CD8-positive, alpha-beta memory T cell (primary cell): ENCODE results near the gene MIF4GD. TPM values are rescaled to one million over a fixed set of nuclear protein-coding genes. Genes with fewer than 3 reads are reported as not detected.
"Not testable (repeated sequence)": the region's sequence is repeated elsewhere in the genome, so short reads cannot be mapped to it uniquely, and the experiment has no call there.

Source experiments
- CTCF ChIA-PET: fragments of 350-600 bp; sonication (Branson Sonifier 250); formaldehyde crosslinking; loops from one replicate; lab custom pipeline; 2021; ENCODE audit warnings: antibody characterized with exemption; lab: Charles Lee
- POLR2A ChIA-PET: fragments of 350-600 bp; sonication (Branson Sonifier 250); formaldehyde crosslinking; loops from one replicate; lab custom pipeline; 2021; ENCODE audit warnings: antibody characterized with exemption; lab: Charles Lee
- DNase-seq, 5 donors: peaks; one replicate each; pipeline versions ENCODE4 v3.0.0 to v3.0.0-alpha.2; 2020 to 2022; ENCODE audit warnings: mixed read lengths in 1 of 5
- H3K27ac ChIP-seq: one replicate; pipeline ENCODE4 v1.7.0; 2013; ENCODE audit warnings: low read depth, mild to moderate bottlenecking, low read length, moderate library complexity
- H3K27me3 ChIP-seq: 2 replicates; pipeline ENCODE4 v1.7.0; 2013; ENCODE audit warnings: low read length, mild to moderate bottlenecking; ENCODE audit not compliant: insufficient read depth, poor library complexity, severe bottlenecking
- H3K36me3 ChIP-seq: 2 replicates; pipeline ENCODE4 v1.7.0; 2013; ENCODE audit warnings: mild to moderate bottlenecking, low read length, moderate library complexity; ENCODE audit not compliant: insufficient read depth
- H3K4me1 ChIP-seq: 2 replicates; pipeline ENCODE4 v1.7.0; 2013; ENCODE audit warnings: mild to moderate bottlenecking, low read length, moderate library complexity; ENCODE audit not compliant: insufficient read depth
- H3K4me3 ChIP-seq: 2 replicates; pipeline ENCODE4 v1.7.0; 2013; ENCODE audit warnings: mild to moderate bottlenecking, low read length
- H3K9me3 ChIP-seq: 2 replicates; pipeline ENCODE4 v1.7.0; 2013; ENCODE audit warnings: mild to moderate bottlenecking, low read length
- H3K27ac Mint-ChIP-seq, 8 donors: one replicate each; pipeline ENCODE4 v1.8.0; 2020 to 2021; ENCODE audit warnings: mixed read lengths in 8 of 8, mild to moderate bottlenecking in 6 of 8, inconsistent platforms in 3 of 8, moderate library complexity in 3 of 8
- H3K27me3 Mint-ChIP-seq, 2 donors: one replicate each; pipeline ENCODE4 v1.8.0; 2020 to 2021; ENCODE audit warnings: mixed read lengths in 2 of 2, mild to moderate bottlenecking in 1 of 2, moderate library complexity in 1 of 2
- H3K36me3 Mint-ChIP-seq, 3 donors: one replicate each; pipeline ENCODE4 v1.8.0; 2020 to 2021; ENCODE audit warnings: mixed read lengths in 3 of 3, inconsistent platforms in 1 of 3, mild to moderate bottlenecking in 1 of 3
- H3K4me1 Mint-ChIP-seq, 3 donors: one replicate each; pipeline ENCODE4 v1.8.0; 2020 to 2021; ENCODE audit warnings: mixed read lengths in 3 of 3, inconsistent platforms in 1 of 3, mild to moderate bottlenecking in 1 of 3
- H3K4me3 Mint-ChIP-seq, 7 donors: one replicate each; pipeline ENCODE4 v1.8.0; 2020 to 2021; ENCODE audit warnings: mixed read lengths in 7 of 7, mild to moderate bottlenecking in 6 of 7, moderate library complexity in 4 of 7, inconsistent platforms in 2 of 7
- H3K9me3 Mint-ChIP-seq, 5 donors: one replicate each; pipeline ENCODE4 v1.8.0; 2020 to 2022; ENCODE audit warnings: mixed read lengths in 5 of 5, mild to moderate bottlenecking in 3 of 5, moderate library complexity in 2 of 5, inconsistent platforms in 1 of 5
- polyA plus RNA-seq: library from polyadenylated mRNA; unstranded; fragments of 300-500 nt; fragmentation: Illumina TruSeq; gene quantifications from one replicate; pipeline ENCODE4 v1.2.3, GENCODE V29; 2021
- total RNA-seq, 2 experiments: library from RNA; stranded (reverse); gene quantifications; one replicate each; pipeline ENCODE4 v1.2.3, GENCODE V29; 2021

MIF4GD gene
- total and polyA plus RNA-seq, 3 experiments from 2014 or later: 38.5 to 108 (median 40.4) TPM

DNA sequence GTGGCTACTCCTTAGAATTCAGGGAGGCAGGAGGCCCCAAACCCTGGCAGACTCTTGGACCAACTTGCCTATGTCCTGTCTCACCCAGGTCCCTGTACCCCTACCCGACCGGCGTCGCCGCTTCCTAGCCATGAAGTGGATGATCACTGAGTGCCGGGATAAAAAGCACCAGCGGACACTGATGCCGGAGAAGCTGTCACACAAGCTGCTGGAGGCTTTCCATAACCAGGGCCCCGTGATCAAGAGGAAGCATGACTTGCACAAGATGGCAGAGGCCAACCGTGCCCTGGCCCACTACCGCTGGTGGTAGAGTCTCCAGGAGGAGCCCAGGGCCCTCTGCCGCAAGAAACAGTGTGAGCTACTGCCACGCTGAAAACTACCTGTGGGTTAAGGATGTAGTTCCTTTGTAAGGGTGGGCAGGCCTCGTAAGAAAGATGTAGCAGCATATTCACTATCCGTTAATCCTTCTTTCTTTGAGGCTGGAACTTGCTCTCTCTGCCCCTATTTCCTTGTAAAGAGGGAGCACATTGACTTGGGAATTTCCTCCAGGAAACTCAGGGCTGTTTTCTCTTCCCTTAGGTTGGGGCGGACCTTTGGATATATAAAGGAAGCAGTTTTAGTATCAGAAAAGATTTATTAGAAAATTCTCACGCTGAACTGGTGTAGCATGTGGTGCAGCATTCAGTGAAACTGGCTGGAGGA is 5.3 kb downstream of the MIF4GD start:
- peak in 1 of 5 donors; percentile 42 for DNase-seq
- ChIA-PET POLR2A (no interaction called here), CTCF (no interaction called here)
- peak overlapping the region in 1 of 8 donors; percentile 39 for H3K27ac Mint-ChIP-seq
- Histone ChIP-seq H3K4me1 (peaks cover 20% of the 10 kb centered on the region), H3K9me3 (no peaks in the 10 kb centered on the region), H3K36me3 (peaks cover 25% of the 10 kb centered on the region), H3K27me3 (no peaks in the 10 kb centered on the region), H3K27ac (no peak overlapping the region), H3K4me3 (no peak overlapping the region)
- peak overlapping the region in 2 of 7 donors; percentile 20 to 27 for H3K4me3 Mint-ChIP-seq
- H3K4me1 Mint-ChIP-seq: peaks cover 19 to 41% (median 23%) of the 10 kb centered on the region in 3 donors
- peaks cover 0 to 3% of the 10 kb centered on the region in 2 donors for H3K27me3 Mint-ChIP-seq
- H3K36me3 Mint-ChIP-seq: peaks cover 0 to 59% (median 4%) of the 10 kb centered on the region in 3 donors
- no peaks in the 10 kb centered on the region for H3K9me3 Mint-ChIP-seq

DNA sequence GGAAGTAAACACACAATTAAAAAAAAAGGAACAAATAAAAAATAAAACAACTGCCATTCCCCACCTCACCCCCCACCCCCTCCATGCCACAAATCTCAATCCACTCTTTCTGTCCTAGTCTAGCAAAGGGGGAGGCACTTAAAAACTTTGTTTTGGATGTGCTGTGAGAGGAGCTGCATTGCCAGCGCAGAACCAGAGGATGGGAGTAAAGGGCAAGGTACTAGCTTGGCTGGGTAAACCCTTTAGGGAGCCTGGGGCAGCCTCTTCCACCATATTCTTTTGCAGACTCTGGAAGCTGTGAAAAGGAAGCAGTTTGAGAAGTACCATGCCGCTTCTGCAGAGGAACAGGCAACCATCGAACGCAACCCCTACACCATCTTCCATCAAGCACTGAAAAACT is 8.0 kb downstream of the MIF4GD start:
- Mint-ChIP-seq H3K4me3 (peak overlapping the region; percentile 56 to 98 (median 94)), H3K27me3 (peaks cover 0 to 3% of the 10 kb centered on the region in 2 donors), H3K4me1 (peaks cover 37 to 53% (median 37%) of the 10 kb centered on the region in 3 donors), H3K27ac (peak overlapping the region in 6 of 8 donors; percentile 54 to 100 (median 100)), H3K36me3 (peaks cover 0 to 67% (median 6%) of the 10 kb centered on the region in 3 donors), H3K9me3 (no peaks in the 10 kb centered on the region)
- no peak overlapping the region for H3K4me3 ChIP-seq
- peaks cover 29% of the 10 kb centered on the region for H3K4me1 ChIP-seq
- no peaks in the 10 kb centered on the region for H3K9me3 ChIP-seq
- no peak overlapping the region for H3K27ac ChIP-seq
- ChIA-PET POLR2A (interaction anchor here (0.6 to 4.3 kb wide), 4 partner anchors 8 to 142 kb away, joined by 8 to 79 read pairs (median 24); partner anchors contain the start of genes GRB2, MIF4GD and SLC25A19), CTCF (interaction anchor here (1.2 to 5.2 kb wide), 5 partner anchors 8 to 150 kb away, joined by 4 to 76 read pairs (median 13); partner anchors contain the start of genes GRB2, MIF4GD and SLC25A19)
- peaks cover 25% of the 10 kb centered on the region for H3K36me3 ChIP-seq
- no peaks in the 10 kb centered on the region for H3K27me3 ChIP-seq
- no peak for DNase-seq

DNA sequence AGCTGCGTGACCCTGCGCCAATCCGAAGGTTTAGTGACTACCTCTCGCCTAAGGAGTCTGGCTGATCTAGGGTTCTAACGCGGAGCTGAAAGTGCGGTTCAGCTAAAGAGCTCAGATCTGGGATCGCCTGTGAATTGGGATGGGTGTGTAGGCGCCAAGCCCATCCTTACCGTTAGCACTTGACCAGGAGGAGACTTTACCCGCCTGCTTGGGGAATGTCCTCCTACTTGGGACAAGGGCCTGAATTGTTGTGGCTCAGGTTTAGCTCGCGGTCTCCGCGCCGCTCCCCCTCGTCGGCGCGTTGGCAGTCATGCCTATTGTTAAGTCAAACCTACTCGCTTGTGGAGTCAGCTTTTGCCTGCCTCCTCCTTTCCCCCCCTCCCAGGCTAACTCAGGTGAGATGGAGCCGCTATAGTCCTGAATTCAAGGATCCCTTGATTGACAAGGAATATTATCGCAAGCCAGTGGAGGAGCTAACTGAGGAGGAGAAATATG is 8.9 kb downstream of the MIF4GD start:
- CTCF ChIA-PET: interaction anchor here (0.9 to 5.2 kb wide), 11 partner anchors 9 to 194 kb away, joined by 3 to 76 read pairs (median 5); partner anchors contain the start of genes GRB2, MIF4GD, SLC25A19 and TMEM94
- peaks cover 43 to 62% (median 46%) of the 10 kb centered on the region in 3 donors for H3K4me1 Mint-ChIP-seq

DNA sequence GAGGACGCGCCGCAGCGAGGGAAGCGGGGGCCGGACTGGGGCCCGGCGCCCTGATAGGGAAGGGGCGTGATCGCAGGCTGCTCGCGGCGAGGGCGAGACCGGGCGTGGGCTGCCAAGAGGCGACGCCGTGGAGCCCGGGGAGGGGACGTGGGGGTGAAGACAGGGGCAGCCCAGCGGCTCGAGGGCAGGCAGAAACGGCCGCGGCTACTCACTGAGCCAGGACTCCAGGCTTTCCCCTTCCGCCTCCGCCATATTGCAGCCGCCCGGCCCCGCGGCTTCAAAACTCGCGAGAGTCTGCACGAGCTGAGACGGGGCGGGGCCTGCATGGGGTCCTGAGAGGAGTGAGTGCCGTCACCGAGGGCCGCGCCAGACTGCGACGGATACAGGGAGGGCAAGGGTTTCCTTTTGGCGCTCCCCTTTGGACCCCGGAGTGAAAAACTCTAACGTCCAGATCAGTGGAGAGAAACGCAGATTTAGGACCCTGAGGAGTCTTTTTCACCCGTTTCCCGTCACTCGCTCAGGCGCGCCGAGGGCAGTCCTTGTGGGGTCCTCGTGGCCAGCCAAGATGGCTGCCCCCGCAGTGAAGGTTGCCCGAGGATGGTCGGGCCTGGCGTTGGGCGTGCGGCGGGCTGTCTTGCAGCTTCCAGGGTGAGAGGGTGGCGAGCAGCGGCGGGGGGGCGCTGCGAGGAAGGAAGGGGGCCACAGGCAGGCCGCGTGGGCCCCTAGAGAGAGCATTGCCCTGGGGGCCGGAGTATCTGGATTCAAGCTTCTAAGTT is 9.5 kb downstream of the MIF4GD start, which contains the start of the genes GGA3 and MRPS7:
Gene GGA3 (minus strand): TSS at position 271 of the 776 bp plus-strand sequence. CDS start 19 bp downstream, at position 252.
Gene MRPS7 (plus strand): TSS at position 544 of the 776 bp plus-strand sequence. CDS start 22 bp downstream, at position 566.
- Histone ChIP-seq H3K36me3 (peaks cover 15% of the 10 kb centered on the region), H3K9me3 (no peaks in the 10 kb centered on the region), H3K27me3 (no peaks in the 10 kb centered on the region), H3K4me1 (peaks cover 29% of the 10 kb centered on the region), H3K27ac (peak within 1 kb of the TSS; percentile 99), H3K4me3 (peak within 1 kb of the TSS; percentile 94)
- H3K9me3 Mint-ChIP-seq: no peaks in the 10 kb centered on the region
- H3K4me1 Mint-ChIP-seq: peaks cover 48 to 68% (median 52%) of the 10 kb centered on the region in 3 donors
- ChIA-PET POLR2A (interaction anchor here (0.6 to 4.3 kb wide), 11 partner anchors 9 to 405 kb away, joined by 3 to 79 read pairs (median 4); partner anchors contain the start of genes GRB2, MIF4GD, RECQL5 and SLC25A19), CTCF (interaction anchor here (0.7 to 5.2 kb wide), 14 partner anchors 10 to 194 kb away, joined by 3 to 76 read pairs (median 4); partner anchors contain the start of genes GRB2, MIF4GD, SLC25A19 and TMEM94)
- peak within 1 kb of the TSS; percentile 99 to 100 (median 100) for H3K27ac Mint-ChIP-seq
- DNase-seq: peak; percentile 93 to 97 (median 97)
- H3K27me3 Mint-ChIP-seq: peaks cover 0 to 3% of the 10 kb centered on the region in 2 donors
- peaks cover 0 to 57% (median 6%) of the 10 kb centered on the region in 3 donors for H3K36me3 Mint-ChIP-seq
- H3K4me3 Mint-ChIP-seq: peak within 1 kb of the TSS; percentile 92 to 98 (median 95)

More for the DNA sequence above, 8.9 kb downstream of the MIF4GD start:
- H3K4me1 ChIP-seq: peaks cover 29% of the 10 kb centered on the region
- peak overlapping the region; percentile 99 for H3K27ac ChIP-seq
- peak in 1 of 5 donors; percentile 44 for DNase-seq
- peaks cover 0 to 64% (median 6%) of the 10 kb centered on the region in 3 donors for H3K36me3 Mint-ChIP-seq
- H3K9me3 ChIP-seq: no peaks in the 10 kb centered on the region
- peak overlapping the region; percentile 94 for H3K4me3 ChIP-seq
- no peaks in the 10 kb centered on the region for H3K27me3 ChIP-seq
- POLR2A ChIA-PET: interaction anchor here (0.6 to 4.3 kb wide), 8 partner anchors 9 to 228 kb away, joined by 3 to 79 read pairs (median 6); partner anchors contain the start of genes GRB2, MIF4GD, SLC25A19 and TMEM94
- H3K36me3 ChIP-seq: peaks cover 21% of the 10 kb centered on the region
- peak overlapping the region; percentile 92 to 98 (median 95) for H3K4me3 Mint-ChIP-seq
- H3K27ac Mint-ChIP-seq: peak overlapping the region; percentile 99 to 100 (median 100)
- no peaks in the 10 kb centered on the region for H3K9me3 Mint-ChIP-seq
- H3K27me3 Mint-ChIP-seq: peaks cover 0 to 3% of the 10 kb centered on the region in 2 donors

DNA sequence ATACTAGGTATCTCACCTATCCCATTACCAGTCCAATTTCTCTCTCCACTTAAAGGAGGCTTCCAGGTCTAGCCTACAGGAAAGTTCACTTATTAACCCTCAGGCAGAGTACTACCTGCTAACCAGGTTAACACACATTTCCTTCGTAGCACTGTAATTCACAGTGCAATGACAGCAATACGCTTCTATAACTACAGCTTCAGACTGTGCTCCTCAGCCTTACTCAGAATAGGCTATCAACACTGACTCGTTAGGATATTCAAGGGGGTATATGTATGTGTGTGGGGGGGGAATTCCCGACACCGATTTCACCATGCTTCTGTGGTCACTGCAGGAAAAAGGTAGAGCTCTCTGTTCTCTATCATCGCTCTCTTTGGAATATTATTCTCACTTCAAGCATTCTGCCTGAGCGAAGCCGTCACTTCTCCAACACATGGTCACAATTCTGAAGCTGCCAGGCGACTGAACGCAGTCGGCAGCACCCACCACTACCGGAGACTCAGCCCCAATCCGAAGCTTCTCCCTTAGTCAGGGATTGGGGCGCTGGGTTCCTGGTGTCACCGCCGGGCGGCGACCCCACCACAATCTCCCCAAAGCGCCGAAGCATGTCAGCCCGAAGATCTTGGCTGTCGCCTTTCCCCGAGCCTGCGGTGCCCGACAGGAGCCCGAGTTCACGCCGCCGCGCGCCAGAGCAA is 10.2 kb downstream of the MIF4GD start:
- H3K4me3 ChIP-seq: peak overlapping the region; percentile 94

DNA sequence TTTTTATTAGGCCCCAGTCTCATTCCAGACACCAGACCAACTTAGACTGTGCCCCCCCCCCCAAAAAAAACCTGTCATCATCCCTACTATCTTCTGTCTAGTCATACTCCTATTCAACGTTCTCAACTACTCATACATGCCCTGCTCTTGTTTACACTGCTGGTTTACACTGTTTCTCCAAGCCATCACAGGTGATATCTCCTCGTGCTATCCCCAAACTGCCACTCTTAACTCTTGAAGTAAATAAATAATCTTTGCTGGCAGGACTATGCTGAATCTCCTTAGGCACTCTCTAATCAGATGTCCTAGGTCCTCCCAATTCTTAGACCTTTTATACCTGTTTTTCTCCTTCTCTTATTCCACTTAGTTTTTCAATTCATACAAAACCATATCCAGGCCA is 13.8 kb downstream of the MIF4GD start:
- peaks cover 21% of the 10 kb centered on the region for H3K4me1 ChIP-seq
- H3K27me3 ChIP-seq, H3K4me3 ChIP-seq, CTCF ChIA-PET, H3K27ac ChIP-seq, H3K36me3 ChIP-seq, DNase-seq, H3K9me3 Mint-ChIP-seq, H3K27me3 Mint-ChIP-seq, H3K9me3 ChIP-seq, POLR2A ChIA-PET: not testable (repeated sequence)
- Mint-ChIP-seq H3K36me3 (peaks cover 0 to 24% (median 3%) of the 10 kb centered on the region in 3 donors), H3K4me3 (peak overlapping the region in 1 of 7 donors; percentile 42), H3K4me1 (peaks cover 79 to 97% (median 89%) of the 10 kb centered on the region in 3 donors), H3K27ac (peak overlapping the region in 5 of 8 donors; percentile 38 to 74 (median 70))

More for the DNA sequence above, 10.2 kb downstream of the MIF4GD start:
- no peaks in the 10 kb centered on the region for H3K27me3 ChIP-seq
- peak in 1 of 5 donors; percentile 28 for DNase-seq
- H3K4me1 ChIP-seq: peaks cover 29% of the 10 kb centered on the region
- POLR2A ChIA-PET: interaction anchor here (0.6 to 4.3 kb wide), 11 partner anchors 10 to 406 kb away, joined by 3 to 79 read pairs (median 4); partner anchors contain the start of genes MIF4GD, RECQL5, SLC25A19 and TMEM94
- peaks cover 55 to 75% (median 60%) of the 10 kb centered on the region in 3 donors for H3K4me1 Mint-ChIP-seq
- peak overlapping the region; percentile 99 for H3K27ac ChIP-seq
- H3K27me3 Mint-ChIP-seq: peaks cover 0 to 1% of the 10 kb centered on the region in 2 donors
- peaks cover 0 to 50% (median 6%) of the 10 kb centered on the region in 3 donors for H3K36me3 Mint-ChIP-seq
- peaks cover 9% of the 10 kb centered on the region for H3K36me3 ChIP-seq
- no peaks in the 10 kb centered on the region for H3K9me3 ChIP-seq
- no peaks in the 10 kb centered on the region for H3K9me3 Mint-ChIP-seq
- H3K27ac Mint-ChIP-seq: peak overlapping the region; percentile 99 to 100 (median 100)
- CTCF ChIA-PET: interaction anchor here (0.7 to 5.2 kb wide), 11 partner anchors 10 to 147 kb away, joined by 3 to 76 read pairs (median 4); partner anchors contain the start of genes GRB2, MIF4GD, SLC25A19 and SUMO2
- peak overlapping the region; percentile 92 to 98 (median 95) for H3K4me3 Mint-ChIP-seq
